GM18520 (cell line): ENCODE measurements around the gene GSG1.
"Not testable (repeated sequence)": the region's sequence is repeated elsewhere in the genome, so short reads cannot be mapped to it uniquely, and the experiment has no call there.

ENCODE experiments used
- ATAC-seq: cut with Tn5 transposase; IDR thresholded peaks from one replicate; pipeline ENCODE4 v1.9.1; 2021; ENCODE audit not compliant: unreplicated experiment

GSG1 gene

DNA sequence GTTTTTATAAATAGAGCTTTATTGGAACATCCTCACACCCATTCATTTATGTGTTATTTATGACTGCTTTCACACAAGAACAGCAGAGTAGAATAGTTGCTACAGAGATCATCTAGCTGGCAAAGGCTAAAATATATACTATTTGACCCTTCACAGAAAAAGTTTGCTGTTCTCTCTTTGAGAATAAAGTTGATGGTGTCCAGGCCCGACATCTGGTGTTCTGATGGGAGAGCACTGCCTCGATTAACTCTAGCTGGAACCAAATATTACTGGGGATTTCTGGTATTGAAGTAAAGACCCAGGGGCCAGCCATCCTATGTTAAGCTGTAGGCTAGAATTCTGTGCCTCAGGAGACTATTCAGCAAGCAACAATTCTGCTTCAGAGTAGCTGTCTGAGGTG lies 37.5 kb downstream of the GSG1 start:
- no peak for ATAC-seq

DNA sequence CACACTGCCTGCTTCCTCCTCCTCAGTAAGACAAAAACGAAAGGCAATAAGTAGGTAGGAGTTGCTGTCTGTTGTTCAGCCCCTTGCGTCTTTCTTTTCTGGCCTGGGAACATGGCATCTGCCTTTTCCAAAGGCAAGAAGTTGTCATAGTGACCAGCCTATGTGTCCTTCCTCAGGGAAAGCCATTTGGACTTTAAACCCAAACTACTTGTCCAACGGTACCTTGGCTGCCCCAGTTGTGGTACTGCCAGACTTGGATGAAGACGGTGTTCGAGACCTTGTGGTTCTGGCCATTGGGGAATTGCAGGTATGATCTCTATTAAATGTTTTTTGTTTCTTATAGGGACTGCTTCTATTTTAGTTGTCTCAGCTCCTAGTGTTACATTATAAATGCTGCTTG lies 40.8 kb downstream of the GSG1 start:
- ATAC-seq: no peak

DNA sequence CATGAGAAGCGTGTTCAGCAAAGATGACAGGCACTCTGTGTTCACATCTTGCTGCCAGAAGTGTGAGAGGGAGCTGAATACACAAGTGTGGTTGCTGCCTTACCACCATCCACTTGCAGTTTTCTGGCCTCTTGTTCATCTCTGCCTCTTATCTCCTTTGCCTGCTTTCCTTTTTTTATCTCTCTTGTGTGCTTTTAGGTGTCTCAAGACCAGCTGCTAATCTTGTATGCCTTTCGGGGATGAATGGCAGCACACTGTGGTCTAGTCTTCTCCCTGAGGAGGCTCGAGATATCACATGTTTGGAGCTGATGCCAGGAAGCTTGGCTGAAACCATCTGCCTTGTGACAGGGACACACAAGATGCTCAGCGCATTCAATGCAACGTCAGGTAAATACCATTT lies 42.1 kb downstream of the GSG1 start:
- no peak for ATAC-seq

DNA sequence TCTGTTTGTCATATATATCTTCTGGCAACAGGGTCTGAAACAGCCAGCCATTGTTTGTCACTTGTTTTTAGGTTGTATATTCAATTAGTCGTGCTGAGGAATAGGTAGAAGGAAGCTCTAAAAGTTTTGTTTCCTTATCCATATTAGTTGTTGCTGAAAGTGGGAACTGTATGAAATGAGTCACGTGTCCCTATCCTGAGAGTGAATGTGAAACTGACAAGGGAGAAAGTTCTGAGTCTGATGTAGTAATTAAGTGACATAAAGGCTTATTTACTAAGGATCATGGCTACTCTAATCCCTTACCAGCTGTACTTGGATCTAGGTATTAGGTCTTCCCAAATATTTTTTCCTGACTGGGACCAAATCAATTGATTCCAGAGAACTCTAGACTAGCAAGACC lies 42.9 kb downstream of the GSG1 start:
- no peak for ATAC-seq

DNA sequence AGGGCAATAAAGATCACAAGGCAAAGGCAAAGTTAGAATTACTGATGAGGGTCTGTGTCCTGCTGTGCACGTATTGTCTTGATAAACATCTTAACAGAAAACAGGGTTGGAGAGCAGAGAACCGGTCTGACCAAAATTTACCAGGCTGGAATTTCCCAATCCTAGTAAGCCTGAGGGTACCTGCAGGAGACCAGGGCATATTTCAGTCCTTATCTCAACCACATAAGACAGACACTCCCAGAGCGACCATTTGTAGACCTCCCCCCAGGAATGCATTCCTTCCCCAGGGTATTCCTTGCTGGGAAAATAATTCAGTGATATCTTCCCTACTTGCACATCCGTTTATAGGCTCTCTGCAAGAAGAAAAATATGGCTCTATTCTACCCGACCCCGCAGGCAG lies 49.9 kb downstream of the GSG1 start:
- not testable (repeated sequence) for ATAC-seq

DNA sequence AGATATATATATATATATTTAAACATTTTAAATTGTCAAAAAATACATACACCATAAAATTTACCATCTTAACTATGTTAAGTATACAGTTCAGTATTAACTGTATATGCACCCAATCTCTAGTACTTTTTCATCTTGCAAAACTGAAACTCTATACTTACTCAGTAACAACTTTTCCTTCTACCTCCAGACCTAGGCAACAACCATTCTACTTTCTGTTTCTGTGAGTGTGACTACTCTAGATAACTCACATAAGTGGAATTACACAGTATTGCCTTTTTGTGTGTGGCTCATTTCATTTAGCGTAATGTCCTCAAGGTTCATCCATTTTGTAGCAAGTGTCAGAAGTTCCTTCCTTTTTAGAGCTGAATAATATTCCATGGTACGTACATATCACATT lies 51.0 kb downstream of the GSG1 start:
- ATAC-seq: no peak

DNA sequence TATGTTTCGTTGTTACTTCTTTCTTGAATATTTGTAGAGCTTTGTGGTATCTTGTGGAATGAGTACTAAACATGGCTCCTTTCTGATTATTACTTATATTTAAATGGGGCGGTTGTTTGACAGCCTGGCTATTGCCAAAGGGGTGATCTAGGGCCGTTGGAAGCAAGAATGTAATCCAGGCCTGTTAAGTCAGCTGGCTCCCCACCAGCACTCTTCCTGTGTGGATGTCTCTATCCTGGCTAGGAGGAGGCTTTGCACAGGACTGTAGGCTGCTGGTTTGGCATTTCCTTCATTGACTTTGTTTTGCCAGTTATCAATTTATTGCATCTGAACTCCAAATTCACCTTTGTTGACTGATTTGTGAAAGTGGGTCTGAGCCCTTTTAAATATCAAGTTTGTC lies 53.7 kb downstream of the GSG1 start:
- ATAC-seq: no peak

DNA sequence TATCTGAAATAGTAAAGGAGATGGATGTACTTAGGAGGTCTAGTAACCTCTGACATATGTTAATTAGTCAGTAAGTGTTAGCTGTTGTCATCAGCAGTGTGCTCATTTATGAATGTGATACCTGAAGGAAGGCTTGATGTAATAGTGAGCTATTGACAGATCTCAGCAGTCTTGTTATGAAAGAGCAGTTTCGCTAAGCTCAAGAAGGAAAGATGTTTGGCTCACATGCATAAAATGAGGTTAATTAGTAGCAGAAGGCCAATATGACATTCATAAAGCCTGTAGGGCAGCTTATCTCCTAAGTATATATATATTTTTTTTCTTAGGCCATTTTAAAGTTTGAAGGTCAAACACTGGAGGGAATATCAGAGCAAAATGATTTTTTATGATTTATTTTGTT lies 56.5 kb downstream of the GSG1 start:
- ATAC-seq: peak; percentile 47

DNA sequence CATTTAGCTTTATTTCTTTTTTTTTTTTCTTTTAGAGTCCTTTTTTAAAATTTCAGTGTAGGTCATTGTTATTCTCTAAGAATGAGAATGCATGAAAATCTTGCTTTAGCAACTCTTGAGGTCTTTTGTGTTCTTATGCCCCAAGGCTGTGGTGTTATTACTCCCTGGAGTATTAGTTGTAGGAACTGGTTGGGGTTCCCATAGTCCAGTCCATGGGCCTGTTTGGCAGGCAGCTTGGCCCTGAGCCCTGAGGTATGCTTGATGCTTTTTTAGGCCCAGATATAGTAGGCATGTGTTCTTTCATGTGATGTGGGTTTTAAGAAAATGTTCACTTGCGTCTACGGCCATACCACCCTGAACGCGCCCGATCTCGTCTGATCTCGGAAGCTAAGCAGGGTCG lies 57.7 kb downstream of the GSG1 start:
- ATAC-seq: no peak

DNA sequence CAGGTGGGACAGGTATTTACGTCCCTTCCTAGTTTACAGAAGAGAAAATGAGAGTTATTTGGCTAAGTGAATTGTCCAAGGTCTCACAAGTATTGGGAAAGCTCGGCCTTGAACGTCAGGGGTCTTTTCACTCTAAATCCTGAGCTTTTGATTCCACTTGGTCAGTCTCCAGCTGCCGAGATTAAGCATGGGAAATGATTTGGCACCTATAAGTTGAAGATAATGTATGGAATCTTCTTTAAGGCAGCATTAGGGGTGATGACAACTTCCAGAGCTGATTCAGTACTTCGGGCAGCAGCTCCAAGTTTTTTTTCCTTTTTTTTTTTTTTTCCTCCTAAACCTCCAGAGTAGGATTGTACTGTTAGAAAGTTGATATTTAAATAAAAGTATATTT lies 58.6 kb downstream of the GSG1 start:
- ATAC-seq: no peak

DNA sequence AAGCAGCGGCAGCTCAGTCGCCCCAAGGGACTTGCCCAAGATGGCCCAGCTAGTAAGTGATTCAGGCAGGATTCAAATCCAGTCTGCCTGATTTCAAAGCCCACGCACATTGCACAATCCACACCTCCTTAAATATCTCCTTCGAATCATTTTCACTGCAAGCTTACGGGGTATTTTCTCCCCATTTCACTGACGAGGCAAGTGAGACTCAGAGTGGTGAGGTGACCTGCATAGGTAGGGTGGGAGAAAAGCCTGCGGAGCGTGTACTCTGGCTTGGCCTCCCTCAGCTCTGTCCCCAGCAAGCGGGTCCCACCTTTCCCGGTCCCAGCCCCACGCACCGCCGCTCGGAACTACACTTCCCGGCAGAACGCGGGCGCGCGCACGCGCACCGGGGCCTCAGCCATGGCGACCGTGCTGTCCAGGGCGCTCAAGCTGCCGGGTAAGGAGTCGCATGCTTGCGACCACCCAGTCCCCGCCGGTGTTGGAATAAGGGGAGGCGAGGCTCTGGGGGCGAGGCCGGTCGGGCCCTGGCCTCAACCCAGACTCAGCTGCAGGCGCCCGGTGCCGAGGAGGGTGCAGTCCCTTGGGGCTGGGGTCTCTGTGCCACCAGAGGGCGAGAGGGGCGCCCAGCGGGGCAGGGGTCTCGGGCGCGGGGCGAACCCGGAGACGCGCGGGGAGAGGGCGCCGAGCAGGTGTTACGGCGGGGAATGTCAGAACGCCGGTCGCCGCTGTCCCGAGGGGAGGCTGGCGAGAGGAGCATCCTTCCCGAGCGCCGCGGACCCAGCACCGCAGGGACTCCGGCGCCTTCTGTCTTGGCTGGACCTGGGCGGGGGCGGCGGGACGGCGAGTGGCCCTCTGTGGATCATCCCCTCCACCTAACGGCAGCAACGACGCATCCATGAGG lies 59.2 kb downstream of the GSG1 start, which contains the start of gene FAM234B:
FAM234B (plus strand) TSS at position 380 of the 904 bp plus-strand sequence; CDS start at position 403, 23 bp downstream.
- ATAC-seq: no peak

DNA sequence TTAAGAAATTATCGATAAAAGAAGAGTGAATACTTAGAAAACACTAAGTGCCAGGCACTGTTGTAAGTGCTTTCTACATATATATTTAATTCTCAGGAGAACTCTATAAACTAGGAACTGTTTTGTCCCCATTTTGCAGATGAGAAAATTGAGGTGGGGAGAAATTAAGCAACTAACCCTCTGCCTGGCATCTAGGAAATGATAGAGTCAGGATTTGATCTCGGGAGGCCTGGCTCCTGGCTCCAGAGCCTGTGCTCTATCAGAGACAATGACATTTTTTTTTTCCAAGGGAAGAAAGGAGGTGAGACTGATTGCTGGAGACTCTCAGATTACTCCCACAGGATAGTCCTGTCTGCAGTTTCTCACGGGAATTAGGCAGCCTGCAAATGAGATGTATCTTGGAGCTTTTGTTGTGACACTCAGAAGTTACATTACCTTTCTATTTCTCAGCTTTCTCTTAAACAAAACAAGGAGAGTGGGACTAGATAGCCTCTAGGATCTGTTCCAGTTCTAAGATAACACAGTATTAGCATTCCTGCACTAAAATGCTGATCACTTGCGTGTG lies 60.7 kb downstream of the GSG1 start:
- no peak for ATAC-seq

DNA sequence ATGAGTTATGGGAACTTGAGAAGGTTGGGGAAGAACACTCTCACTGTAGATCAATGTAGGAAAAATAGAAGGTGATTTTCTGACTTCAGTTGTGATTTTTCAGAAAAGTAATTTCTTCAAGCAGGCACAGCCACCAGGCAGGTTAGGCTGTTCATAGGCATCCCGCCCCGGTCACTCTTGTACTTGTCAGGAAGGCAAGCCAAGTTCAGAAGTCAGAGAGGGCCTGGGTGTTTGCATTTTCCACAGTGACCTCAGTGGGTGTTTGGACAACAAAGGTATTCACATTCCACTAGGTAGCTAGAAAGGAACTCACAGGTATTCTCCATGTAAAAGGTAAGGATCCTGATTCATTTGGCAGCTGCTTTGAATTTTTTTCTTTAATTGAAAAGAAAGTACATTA lies 62.2 kb downstream of the GSG1 start:
- ATAC-seq: no peak

DNA sequence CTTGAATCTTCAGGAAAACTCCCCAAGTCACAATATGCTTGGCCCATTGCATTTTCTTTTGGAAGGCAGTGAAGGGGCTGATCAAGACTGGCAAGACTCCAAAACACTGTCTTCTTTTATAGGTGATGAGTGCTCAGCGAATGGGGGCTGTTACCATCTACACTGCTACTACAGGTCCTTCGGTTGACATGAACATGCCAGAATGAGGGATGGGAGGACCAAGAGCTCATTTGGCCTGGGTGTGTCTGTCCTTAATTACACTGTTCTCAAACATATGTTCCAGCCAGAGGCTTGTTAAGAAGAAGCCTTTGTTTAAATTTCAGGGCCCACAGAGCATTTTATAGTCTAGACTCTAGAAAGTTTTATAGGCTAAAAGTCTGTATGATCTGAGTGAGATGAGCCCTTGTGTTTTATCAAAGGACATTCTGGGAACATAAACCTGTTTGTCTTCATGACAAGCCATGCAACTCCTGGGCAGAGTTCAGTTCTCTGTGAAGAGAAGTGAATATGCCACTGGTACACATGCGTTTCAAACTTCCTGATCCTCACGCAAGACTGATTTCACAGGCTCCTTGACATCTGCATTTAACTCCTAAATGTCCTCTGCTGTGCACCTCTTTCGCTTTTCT lies 64.0 kb downstream of the GSG1 start:
- no peak for ATAC-seq

DNA sequence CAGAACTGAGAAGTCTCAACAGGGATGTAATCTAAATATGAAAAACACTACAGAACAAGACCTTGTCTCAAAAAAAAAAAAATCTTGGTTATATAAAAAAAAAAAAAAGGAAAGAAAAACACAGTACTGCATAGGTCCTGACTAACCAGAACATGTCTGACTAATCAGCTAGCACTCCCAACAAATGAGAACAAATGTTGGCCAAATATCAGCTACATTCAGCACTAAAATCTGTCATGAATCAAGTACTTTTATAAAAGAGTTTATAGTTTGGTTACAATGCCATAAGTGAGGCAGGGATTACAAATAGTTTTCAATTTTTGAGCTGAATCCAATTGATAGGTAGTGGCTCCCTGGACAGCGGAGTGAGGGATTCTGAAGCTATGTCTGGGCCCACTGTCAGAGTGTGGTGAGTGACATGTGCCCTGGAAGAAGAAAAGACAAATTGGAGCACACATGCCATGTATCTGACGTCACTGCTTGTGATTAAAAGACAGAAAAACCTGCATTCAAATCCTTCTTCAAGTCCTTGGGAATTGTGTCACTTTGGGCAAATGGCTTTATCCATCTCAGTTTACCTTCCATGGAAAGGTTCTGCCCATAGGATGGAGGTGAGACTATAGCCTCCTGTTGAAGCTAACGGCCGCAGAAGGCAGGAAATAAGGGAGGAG lies 64.8 kb downstream of the GSG1 start:
- no peak for ATAC-seq

DNA sequence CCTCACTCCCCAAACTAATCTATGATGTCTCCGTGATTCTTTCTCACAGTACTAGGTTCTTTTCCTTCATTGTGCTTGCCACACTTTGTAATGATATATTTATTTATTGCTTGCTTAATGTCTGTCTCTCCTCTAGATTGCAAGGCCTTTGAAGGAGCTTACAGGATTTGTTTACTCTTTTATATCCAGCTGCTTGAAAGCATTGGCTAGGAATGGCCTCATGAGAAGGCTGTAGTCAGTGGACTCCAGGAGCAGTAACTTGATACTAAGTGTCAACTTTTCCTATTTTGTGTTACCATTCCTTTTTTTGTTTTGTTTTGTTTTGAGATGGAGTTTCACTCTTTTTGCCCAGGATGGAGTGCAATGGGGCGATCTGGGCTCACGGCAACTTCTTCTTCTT lies 66.6 kb downstream of the GSG1 start:
- ATAC-seq: no peak

DNA sequence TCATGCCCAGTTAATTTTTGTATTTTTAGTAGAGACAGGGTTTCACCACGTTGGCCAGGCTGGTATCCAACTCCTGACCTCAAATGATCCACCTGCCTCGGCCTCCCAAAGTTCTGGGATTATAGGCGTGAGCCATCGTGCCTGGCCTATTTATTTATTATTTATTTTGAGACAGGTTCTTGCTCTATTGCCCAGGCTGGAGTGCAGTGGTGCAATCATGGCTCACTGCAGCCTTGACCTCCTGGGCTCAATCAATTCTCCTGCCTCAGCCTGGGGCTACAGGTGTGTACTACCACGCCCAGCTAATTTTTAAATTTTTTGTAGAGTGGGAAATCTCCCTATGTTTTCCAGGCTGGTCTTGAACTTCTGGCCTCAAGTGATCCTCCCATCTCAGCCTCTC lies 68.1 kb downstream of the GSG1 start:
- not testable (repeated sequence) for ATAC-seq
